H7 (cell line): Measurements from ENCODE around the gene KLRC4. TPM values are rescaled to one million over a fixed set of nuclear protein-coding genes. Genes with fewer than 3 reads are reported as not detected.
"Not testable (repeated sequence)": the region's sequence is repeated elsewhere in the genome, so short reads cannot be mapped to it uniquely, and the experiment has no call there.

Source experiments
- DNase-seq: peaks from one replicate; pipeline ENCODE4 v3.0.0; 2012
- H3K27me3 ChIP-seq: 2 replicates; pipeline ENCODE4 v1.6.0; 2011; ENCODE audit warnings: mild to moderate bottlenecking, low read length; ENCODE audit not compliant: control insufficient read depth, insufficient read depth
- H3K36me3 ChIP-seq: replicated peaks from 2 replicates; pipeline ENCODE4 v1.5.1; 2011; ENCODE audit warnings: low read length; ENCODE audit not compliant: control insufficient read depth, insufficient read depth
- H3K4me3 ChIP-seq: 2 replicates; pipeline ENCODE4 v1.5.1; 2011; ENCODE audit warnings: low read depth, mild to moderate bottlenecking, control low read depth, low read length, moderate library complexity; ENCODE audit not compliant: insufficient read depth
- total RNA-seq: library from RNA; depleted of rRNA; stranded (reverse); fragments of >200 nt; shearing (Covaris generic); gene quantifications from 2 replicates; pipeline ENCODE4 v1.2.3, GENCODE V29; 2014

The KLRC4 gene
- total RNA-seq, 1 experiment from 2014 or later: not detected

GRCh38 chr12:10422159-10422558, 12.6 kb upstream of the KLRC4 start:
- not testable (repeated sequence) for DNase-seq, H3K36me3 ChIP-seq, H3K27me3 ChIP-seq, H3K4me3 ChIP-seq

- DNase-seq, H3K36me3 ChIP-seq, H3K4me3 ChIP-seq, H3K27me3 ChIP-seq: not testable (repeated sequence)
Observed at GRCh38 chr12:10420334-10420733, 10.8 kb upstream of the KLRC4 start, which contains the start of gene KLRC3. Gene KLRC3, minus strand, starts transcription at chr12:10420595. Its CDS starts 45 bp downstream, at chr12:10420550.

GRCh38 chr12:10408842-10409241, 715 bp downstream of the KLRC4 start:
- no peak overlapping the region for H3K4me3 ChIP-seq
- DNase-seq: no peak
- H3K36me3 ChIP-seq: no peaks in the 10 kb centered on the region
- no peaks in the 10 kb centered on the region for H3K27me3 ChIP-seq

- no peak for DNase-seq
- H3K4me3 ChIP-seq: no peak overlapping the region
- no peaks in the 10 kb centered on the region for H3K36me3 ChIP-seq
- no peaks in the 10 kb centered on the region for H3K27me3 ChIP-seq
Observed at GRCh38 chr12:10406725-10407124, 2.8 kb downstream of the KLRC4 start.

- H3K27me3 ChIP-seq: no peaks in the 10 kb centered on the region
- DNase-seq: no peak
- H3K4me3 ChIP-seq: no peak overlapping the region
- no peaks in the 10 kb centered on the region for H3K36me3 ChIP-seq
Observed at GRCh38 chr12:10405294-10405693, 4.3 kb downstream of the KLRC4 start.

GRCh38 chr12:10404798-10405197, 4.8 kb downstream of the KLRC4 start:
- no peaks in the 10 kb centered on the region for H3K27me3 ChIP-seq
- H3K36me3 ChIP-seq: no peaks in the 10 kb centered on the region
- no peak for DNase-seq
- H3K4me3 ChIP-seq: no peak overlapping the region

GRCh38 chr12:10400829-10401228, 8.7 kb downstream of the KLRC4 start:
- Histone ChIP-seq H3K4me3 (no peak overlapping the region), H3K27me3 (no peaks in the 10 kb centered on the region), H3K36me3 (no peaks in the 10 kb centered on the region)
- DNase-seq: no peak

GRCh38 chr12:10398168-10398567, 11.4 kb downstream of the KLRC4 start:
- H3K27me3 ChIP-seq: no peaks in the 10 kb centered on the region
- no peaks in the 10 kb centered on the region for H3K36me3 ChIP-seq
- H3K4me3 ChIP-seq: no peak overlapping the region
- DNase-seq: no peak

GRCh38 chr12:10397296-10397695, 12.3 kb downstream of the KLRC4 start:
- Histone ChIP-seq H3K36me3 (no peaks in the 10 kb centered on the region), H3K27me3 (no peaks in the 10 kb centered on the region), H3K4me3 (no peak overlapping the region)
- no peak for DNase-seq

- H3K36me3 ChIP-seq, DNase-seq, H3K27me3 ChIP-seq: not testable (repeated sequence)
- H3K4me3 ChIP-seq: peak overlapping the region; percentile 12; the same call in 1 of the 2 replicates
Observed at GRCh38 chr12:10396176-10396575, 13.4 kb downstream of the KLRC4 start.

GRCh38 chr12:10395390-10395998, 14.1 kb downstream of the KLRC4 start:
- H3K4me3 ChIP-seq: no peak overlapping the region
- no peaks in the 10 kb centered on the region for H3K36me3 ChIP-seq
- DNase-seq: no peak
- H3K27me3 ChIP-seq: no peaks in the 10 kb centered on the region

- not testable (repeated sequence) for H3K4me3 ChIP-seq, DNase-seq, H3K27me3 ChIP-seq, H3K36me3 ChIP-seq
Observed at GRCh38 chr12:10394531-10395152, 14.9 kb downstream of the KLRC4 start.

- no peak for DNase-seq
- no peak overlapping the region for H3K4me3 ChIP-seq
- no peaks in the 10 kb centered on the region for H3K27me3 ChIP-seq
- H3K36me3 ChIP-seq: no peaks in the 10 kb centered on the region
Observed at GRCh38 chr12:10393291-10393690, 16.3 kb downstream of the KLRC4 start.

GRCh38 chr12:10392394-10392930, 17.1 kb downstream of the KLRC4 start:
- Histone ChIP-seq H3K27me3 (no peaks in the 10 kb centered on the region), H3K36me3 (no peaks in the 10 kb centered on the region), H3K4me3 (no peak overlapping the region)
- DNase-seq: no peak

- H3K27me3 ChIP-seq, H3K36me3 ChIP-seq, H3K4me3 ChIP-seq, DNase-seq: not testable (repeated sequence)
Observed at GRCh38 chr12:10390991-10391390, 18.6 kb downstream of the KLRC4 start.
